Measurements from ENCODE around the gene MAPK1IP1L.
"Not testable (repeated sequence)": the region's sequence is repeated elsewhere in the genome, so short reads cannot be mapped to it uniquely, and the experiment has no call there.

DNA sequence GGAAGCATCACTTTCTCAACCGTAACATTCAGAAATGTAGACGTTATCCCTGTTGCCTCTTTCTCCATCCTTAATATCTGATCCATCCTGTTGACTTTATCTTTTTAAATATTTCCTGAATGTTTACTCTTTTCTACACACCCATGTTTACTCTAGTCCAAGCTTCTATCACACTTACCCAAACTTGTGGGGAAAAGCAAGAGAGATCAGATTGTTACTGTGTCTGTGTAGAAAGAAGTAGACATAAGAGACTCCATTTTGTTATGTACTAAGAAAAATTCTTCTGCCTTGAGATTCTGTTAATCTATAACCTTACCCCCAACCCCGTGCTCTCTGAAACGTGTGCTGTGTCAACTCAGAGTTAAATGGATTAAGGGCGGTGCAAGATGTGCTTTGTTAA, 27.1 kb upstream of the MAPK1IP1L start:
- TF ChIP-seq CTCF, POLR2AphosphoS5 (IDR thresholded peaks at IDR 0.05): not testable (repeated sequence)

Measured in prostate gland (tissue), 2 donors.